Heart left ventricle (tissue), 16 donors: ENCODE measurements around the gene IRF8. TPM values are rescaled to one million over a fixed set of nuclear protein-coding genes. Genes with fewer than 3 reads are reported as not detected.

ENCODE experiments used
- ATAC-seq, 4 donors: fragments of 200-7000 bp; cut with Tn5 transposase; one replicate each; pipeline ENCODE4 v1.9.1; 2020 to 2022; ENCODE audit warnings: moderate library complexity in 4 of 4, mild to moderate bottlenecking in 3 of 4, moderate number of reproducible peaks in 1 of 4
- DNase-seq, 5 donors: peaks; one replicate each; pipeline ENCODE4 v3.0.0-alpha.2; 2020
- H3K27ac ChIP-seq, 12 donors: fragments of 200-600 bp; sonication (generic) in 4 of 12; one replicate each; pipeline versions ENCODE4 v1.5.0 to v1.8.0; 2016 to 2022; ENCODE audit warnings: mild to moderate bottlenecking in 2 of 12
- H3K27me3 ChIP-seq, 9 donors: fragments of 200-600 bp; sonication (generic) in 2 of 9; one replicate each; pipeline versions ENCODE4 v1.5.1 to v1.8.0; 2016 to 2022; ENCODE audit warnings: mild to moderate bottlenecking in 3 of 9
- H3K36me3 ChIP-seq, 9 donors: fragments of 200-600 bp; sonication (generic) in 2 of 9; one replicate each; pipeline versions ENCODE4 v1.5.0 to v1.8.0; 2018 to 2022; ENCODE audit warnings: mild to moderate bottlenecking in 2 of 9
- H3K4me1 ChIP-seq, 12 donors: fragments of 200-600 bp; sonication (generic) in 4 of 12; one replicate each; pipeline versions ENCODE4 v1.5.0 to v1.8.0; 2016 to 2022; ENCODE audit warnings: mild to moderate bottlenecking in 3 of 12
- H3K4me3 ChIP-seq, 12 donors: fragments of 200-600 bp; sonication (generic) in 4 of 12; one replicate each; pipeline versions ENCODE4 v1.5.0 to v1.8.0; 2017 to 2022; ENCODE audit warnings: mild to moderate bottlenecking in 9 of 12, moderate library complexity in 4 of 12
- H3K9me3 ChIP-seq, 12 donors: fragments of 200-600 bp; sonication (generic) in 4 of 12; one replicate each; pipeline versions ENCODE4 v1.5.0 to v1.8.0; 2016 to 2022; ENCODE audit warnings: mild to moderate bottlenecking in 1 of 12
- POLR2A ChIP-seq, 2 donors: fragments of 450-650 bp; IDR thresholded peaks; one replicate each; pipeline ENCODE4 v1.6.1; 2017; ENCODE audit warnings: antibody characterized with exemption in 2 of 2, mild to moderate bottlenecking in 2 of 2, moderate library complexity in 2 of 2
- WGBS, 4 donors: extraction: QIAGEN DNeasy Blood & Tissue Kit in 2 of 4; methylation state at CpG; one replicate each; pipeline versions ENCODE4 v1.1.5 to v1.1.7; 2013 to 2018; 5-methylcytosine and 5-hydroxymethylcytosine counted together
- intact Hi-C, 10 donors: fragments of 100-400 bp; cut with DNase I; formaldehyde crosslinking; loops; one replicate each; pipeline versions ENCODE4 v1.11.1 to v1.14.2; 2022
- polyA plus RNA-seq, 2 donors: library from polyadenylated mRNA; stranded (reverse); fragments of 200-250 nt; gene quantifications; one replicate each; pipeline ENCODE4 v1.2.3, GENCODE V29; 2013
- total RNA-seq, 9 donors: library from RNA; depleted of rRNA in 2 of 9; stranded (reverse); fragments of >200 nt in 2 of 9; fragmentation: NEBNext Ultra II Directional in 3 of 9; extraction: Animal tissue kit (Norgen Biotek cat#: 25700) in 3 of 9; gene quantifications; one replicate each; pipeline versions ENCODE4 v1.1.0 to v1.2.4, GENCODE V29; 2016 to 2023
- TF ChIP-seq, protein P1 (sequence below), 12 donors: fragments of 200-600 bp; sonication (generic) in 4 of 12; IDR thresholded peaks; one replicate each; pipeline versions ENCODE4 v1.5.0 to v1.8.0; 2018 to 2022; ENCODE audit warnings: antibody characterized with exemption in 12 of 12, mild to moderate bottlenecking in 5 of 12
- donor health status: ischemic (EF 13 %, LVEDD 7.1; RV severe dilation, severe dysfunction).
- donor health status: healthy with polysubstance abuse.
- donor health status: DM: no; HTN: yes; CAD: no.
- donor health status: DM: no; HTN: no; CAD: no.
- donor health status: ischemic (EF 25% LVEDD 6.9; RV normal size, moderate dysfunction).
- donor health status: ischemic (EF 25% LVEDD 5.7; RV mildly dilated, moderate dysfunction).
- donor health status: healthy.
- donor health status: DM: yes; HTN: yes; CAD: no.
- donor health status: ischemic (EF 35%, LVEDD 5.7; RV mildly dilated, moderate dysfunction).
- donor health status: nonischemic (EF 11% LVEDD 7.7; RV severe dilation, severe dysfunction).
- donor health status: DM: yes; HTN: yes; CAD: no.
- donor health status: PGD.
- donor health status: ischemic (EF 29% LVEDD 5.4; RV normal size, mild dysfunction).
- donor health status: nonischemic (EF 23%, LVEDD 6.1; RV moderate dilation, normal function).

Gene IRF8
- total and polyA plus RNA-seq, 11 donors, result 1.0 to 31.8 (median 3.1) TPM

DNA sequence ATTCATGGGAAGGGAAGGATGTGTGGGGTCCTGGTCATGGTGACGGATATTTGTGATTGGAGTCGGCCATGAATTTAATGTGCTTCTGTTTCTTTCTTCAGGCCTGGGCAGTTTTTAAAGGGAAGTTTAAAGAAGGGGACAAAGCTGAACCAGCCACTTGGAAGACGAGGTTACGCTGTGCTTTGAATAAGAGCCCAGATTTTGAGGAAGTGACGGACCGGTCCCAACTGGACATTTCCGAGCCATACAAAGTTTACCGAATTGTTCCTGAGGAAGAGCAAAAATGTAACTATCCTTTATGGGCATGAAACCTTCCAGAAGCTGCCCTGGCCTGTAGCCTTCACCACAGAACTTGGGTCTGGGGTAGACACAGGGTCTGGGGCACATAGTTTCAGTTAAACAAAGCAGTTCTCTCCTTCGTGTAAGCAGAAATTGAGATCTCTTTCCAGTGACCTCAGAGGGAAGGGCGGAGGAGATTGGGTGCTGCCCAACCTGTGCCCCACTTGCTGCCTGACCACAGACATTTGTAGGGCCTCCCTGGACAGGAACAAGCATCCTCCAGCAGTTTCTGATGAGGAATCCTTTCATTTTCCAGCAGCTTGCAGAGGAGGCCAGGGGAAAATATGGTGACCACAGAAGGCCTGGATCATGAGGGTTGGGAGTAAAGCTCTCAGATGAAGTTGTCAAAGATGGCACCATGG lies 10.1 kb downstream of the IRF8 start:
- TF ChIP-seq POLR2A (IDR thresholded peaks at IDR 0.05), result no peak
- TF ChIP-seq, protein P1, sequence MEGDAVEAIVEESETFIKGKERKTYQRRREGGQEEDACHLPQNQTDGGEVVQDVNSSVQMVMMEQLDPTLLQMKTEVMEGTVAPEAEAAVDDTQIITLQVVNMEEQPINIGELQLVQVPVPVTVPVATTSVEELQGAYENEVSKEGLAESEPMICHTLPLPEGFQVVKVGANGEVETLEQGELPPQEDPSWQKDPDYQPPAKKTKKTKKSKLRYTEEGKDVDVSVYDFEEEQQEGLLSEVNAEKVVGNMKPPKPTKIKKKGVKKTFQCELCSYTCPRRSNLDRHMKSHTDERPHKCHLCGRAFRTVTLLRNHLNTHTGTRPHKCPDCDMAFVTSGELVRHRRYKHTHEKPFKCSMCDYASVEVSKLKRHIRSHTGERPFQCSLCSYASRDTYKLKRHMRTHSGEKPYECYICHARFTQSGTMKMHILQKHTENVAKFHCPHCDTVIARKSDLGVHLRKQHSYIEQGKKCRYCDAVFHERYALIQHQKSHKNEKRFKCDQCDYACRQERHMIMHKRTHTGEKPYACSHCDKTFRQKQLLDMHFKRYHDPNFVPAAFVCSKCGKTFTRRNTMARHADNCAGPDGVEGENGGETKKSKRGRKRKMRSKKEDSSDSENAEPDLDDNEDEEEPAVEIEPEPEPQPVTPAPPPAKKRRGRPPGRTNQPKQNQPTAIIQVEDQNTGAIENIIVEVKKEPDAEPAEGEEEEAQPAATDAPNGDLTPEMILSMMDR (IDR thresholded peaks at IDR 0.05), result no peak
- intact Hi-C loops, result loop anchor here in 1 of 10 donors (10.0 kb wide), 1 partner anchor 76 kb away; no protein-coding TSS in a partner anchor
- Histone ChIP-seq H3K4me3 (no peak overlapping the region), H3K9me3 (no peaks in the 10 kb centered on the region), H3K36me3 (peaks cover 0 to 85% (median 0%) of the 10 kb centered on the region in 9 donors), H3K27me3 (peaks cover 0 to 6% (median 0%) of the 10 kb centered on the region in 9 donors), H3K27ac (peak overlapping the region in 7 of 12 donors; percentile 24 to 90 (median 45)), H3K4me1 (peaks cover 0 to 92% (median 0%) of the 10 kb centered on the region in 12 donors)
- DNase-seq (peak in 1 of 5 donors; percentile 25), ATAC-seq (peak; percentile 50 to 82 (median 62))
- 60 to 72% (median 67%) methylated on average over 10 of the region's 10 CpGs for WGBS, 4 donors

DNA sequence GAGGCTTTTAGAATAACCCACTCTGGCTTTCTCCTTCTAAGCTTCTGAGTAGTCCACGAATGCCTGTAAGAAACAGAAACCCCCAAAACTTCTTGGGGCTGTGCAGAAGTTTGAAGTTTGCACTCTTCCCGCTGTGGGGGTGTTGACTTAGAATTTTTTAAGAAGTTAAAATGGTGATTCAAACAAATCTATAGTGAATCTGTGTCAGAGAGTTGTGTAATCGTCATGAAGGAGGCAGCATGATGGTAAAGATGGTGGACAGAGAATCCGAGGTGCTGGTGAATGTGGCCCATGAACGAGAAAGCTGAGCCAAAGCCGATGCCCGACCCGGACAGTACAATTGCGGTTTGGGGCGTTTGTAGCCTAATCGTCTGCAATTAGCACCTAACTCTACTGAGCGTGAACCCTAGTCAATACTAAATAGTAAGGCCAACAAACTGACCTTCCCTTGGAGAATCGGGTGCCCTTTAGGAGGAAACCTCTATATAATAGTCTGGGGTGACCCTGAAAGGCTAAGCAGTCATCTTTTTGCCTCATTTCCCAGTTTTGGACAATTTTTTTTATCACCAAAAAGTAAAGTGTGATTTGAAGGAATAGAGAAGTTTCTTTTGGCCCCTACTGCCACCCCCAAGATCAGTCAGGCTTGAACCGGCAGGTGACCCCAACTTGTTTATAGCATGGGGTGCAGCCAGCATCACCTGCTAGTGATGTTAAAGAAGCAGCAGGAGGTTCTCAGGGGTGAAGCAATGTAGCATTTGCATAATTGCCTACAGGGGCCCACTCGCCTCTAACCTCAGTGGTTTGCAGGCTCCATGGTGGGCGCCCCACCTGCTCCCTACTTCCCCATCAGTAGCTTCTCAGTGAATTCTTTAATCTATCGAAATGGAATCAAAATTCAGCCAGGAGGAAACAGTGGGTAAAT lies 11.2 kb downstream of the IRF8 start:
- no peak for DNase-seq
- H3K27ac ChIP-seq, result peak overlapping the region in 1 of 12 donors; percentile 90
- intact Hi-C loops, result loop anchor here in 1 of 10 donors (10.0 kb wide), 1 partner anchor 75 kb away; no protein-coding TSS in a partner anchor
- TF ChIP-seq, protein P1 (IDR thresholded peaks at IDR 0.05), result no peak
- TF ChIP-seq POLR2A (IDR thresholded peaks at IDR 0.05), result no peak
- H3K9me3 ChIP-seq, result no peaks in the 10 kb centered on the region
- peaks cover 0 to 82% (median 0%) of the 10 kb centered on the region in 9 donors for H3K36me3 ChIP-seq
- H3K4me1 ChIP-seq, result peaks cover 0 to 88% (median 0%) of the 10 kb centered on the region in 12 donors
- ATAC-seq, result no peak
- WGBS, 4 donors, result 93 to 96% (median 95%) methylated on average over 17 of the region's 17 CpGs
- H3K27me3 ChIP-seq, result peaks cover 0 to 6% (median 0%) of the 10 kb centered on the region in 9 donors
- no peak overlapping the region for H3K4me3 ChIP-seq

DNA sequence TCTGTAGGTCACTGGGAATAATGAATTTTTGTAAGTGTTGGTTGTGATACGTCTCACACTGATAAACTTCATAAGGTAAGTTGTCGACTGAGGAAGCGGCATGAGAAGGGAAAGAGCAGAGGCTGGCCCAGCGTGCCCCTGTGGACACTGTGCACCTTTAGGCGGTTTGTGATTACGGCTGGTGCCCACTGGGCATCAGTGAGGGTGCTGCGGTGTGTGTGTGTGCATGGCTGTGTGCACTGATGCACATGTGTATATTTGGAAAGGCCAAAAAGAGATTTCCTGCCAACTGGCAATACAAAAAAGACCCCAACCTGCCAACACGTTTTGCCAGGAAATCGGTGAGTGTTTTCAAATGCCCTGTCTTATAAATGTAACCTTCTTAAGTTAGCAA lies 11.9 kb downstream of the IRF8 start:
- Histone ChIP-seq H3K27ac (peak overlapping the region in 1 of 12 donors; percentile 74), H3K27me3 (no peaks in the 10 kb centered on the region), H3K36me3 (peaks cover 0 to 82% (median 0%) of the 10 kb centered on the region in 9 donors), H3K4me1 (peaks cover 0 to 89% (median 0%) of the 10 kb centered on the region in 12 donors), H3K9me3 (no peaks in the 10 kb centered on the region), H3K4me3 (no peak overlapping the region)
- ATAC-seq, result no peak
- no peak for TF ChIP-seq POLR2A (IDR thresholded peaks at IDR 0.05)
- TF ChIP-seq, protein P1 (IDR thresholded peaks at IDR 0.05), result no peak
- DNase-seq, result no peak
- intact Hi-C loops, result no loop called here
- WGBS, 4 donors, result 87 to 93% (median 89%) methylated on average over 9 of the region's 9 CpGs
